Measurements from ENCODE around the gene ZNF385C. TPM values are rescaled to one million over a fixed set of nuclear protein-coding genes. Genes with fewer than 3 reads are reported as not detected.

ZNF385C gene
- total RNA-seq, 2 donors from 2014 or later = 1.4 to 2.1 TPM

GRCh38 chr17:42045719-42046118 is 52.6 kb downstream of the ZNF385C start:
- H3K27me3 Mint-ChIP-seq (ENCODE audit: insufficient read depth) = peaks cover 2% of the 10 kb centered on the region
- H3K9me3 Mint-ChIP-seq = no peaks in the 10 kb centered on the region
- H3K4me1 Mint-ChIP-seq = peaks cover 3% of the 10 kb centered on the region
- no peaks in the 10 kb centered on the region for H3K36me3 Mint-ChIP-seq (ENCODE audit: low read depth)
- H3K9me3 ChIP-seq (ENCODE audit: control insufficient read depth, low read length) = no peaks in the 10 kb centered on the region
- H3K36me3 ChIP-seq (ENCODE audit: control insufficient read depth, insufficient read depth, low read length) = no peaks in the 10 kb centered on the region
- no peak overlapping the region for H3K27ac Mint-ChIP-seq
- no peak overlapping the region for H3K27ac ChIP-seq (ENCODE audit: low read depth, low read length)
- TF ChIP-seq CTCF (conservative IDR thresholded peaks at IDR 0.05) = no peak
- H3K4me1 ChIP-seq (ENCODE audit: control insufficient read depth, insufficient read depth, low read length) = no peaks in the 10 kb centered on the region
- H3K4me3 Mint-ChIP-seq = no peak overlapping the region
- DNase-seq = no peak
- 73 to 90% methylated on average over 1 of the region's 1 CpG for WGBS, 2 experiments (ENCODE audit: insufficient coverage in 1 of 2, insufficient read length in 1 of 2)
- no peak overlapping the region for H3K9ac ChIP-seq (ENCODE audit: extremely low read depth, low read length, poor library complexity, severe bottlenecking)
- no peak overlapping the region for H3K4me3 ChIP-seq (ENCODE audit: low read length)
- no peaks in the 10 kb centered on the region for H3K27me3 ChIP-seq (ENCODE audit: control insufficient read depth, insufficient read depth, low read length, poor library complexity, severe bottlenecking)

- no peaks in the 10 kb centered on the region for H3K27me3 ChIP-seq (ENCODE audit: control insufficient read depth, insufficient read depth, low read length, poor library complexity, severe bottlenecking)
- H3K27ac Mint-ChIP-seq = peak overlapping the region; percentile 30
Measured at GRCh38 chr17:42042598-42043319, 55.5 kb downstream of the ZNF385C start.

GRCh38 chr17:42041619-42042018 is 56.7 kb downstream of the ZNF385C start:
- no peaks in the 10 kb centered on the region for H3K9me3 ChIP-seq (ENCODE audit: control insufficient read depth, low read length)

More at GRCh38 chr17:42042598-42043319, 55.5 kb downstream of the ZNF385C start:
- TF ChIP-seq CTCF (conservative IDR thresholded peaks at IDR 0.05) = no peak
- H3K27me3 Mint-ChIP-seq (ENCODE audit: insufficient read depth) = no peaks in the 10 kb centered on the region
- H3K36me3 ChIP-seq (ENCODE audit: control insufficient read depth, insufficient read depth, low read length) = no peaks in the 10 kb centered on the region
- no peaks in the 10 kb centered on the region for H3K9me3 ChIP-seq (ENCODE audit: control insufficient read depth, low read length)
- H3K9me3 Mint-ChIP-seq = no peaks in the 10 kb centered on the region
- H3K27ac ChIP-seq (ENCODE audit: low read depth, low read length) = no peak overlapping the region
- no peak overlapping the region for H3K4me3 ChIP-seq (ENCODE audit: low read length)
- H3K36me3 Mint-ChIP-seq (ENCODE audit: low read depth) = no peaks in the 10 kb centered on the region
- DNase-seq = peak; percentile 43
- no peak overlapping the region for H3K4me3 Mint-ChIP-seq
- peaks cover 6% of the 10 kb centered on the region for H3K4me1 Mint-ChIP-seq
- 91 to 95% methylated on average over 18 to 20 of the region's 20 CpGs for WGBS, 2 experiments (ENCODE audit: insufficient coverage in 1 of 2, insufficient read length in 1 of 2)
- no peaks in the 10 kb centered on the region for H3K4me1 ChIP-seq (ENCODE audit: control insufficient read depth, insufficient read depth, low read length)
- no peak overlapping the region for H3K9ac ChIP-seq (ENCODE audit: extremely low read depth, low read length, poor library complexity, severe bottlenecking)

More at GRCh38 chr17:42041619-42042018, 56.7 kb downstream of the ZNF385C start:
- no peaks in the 10 kb centered on the region for H3K4me1 ChIP-seq (ENCODE audit: control insufficient read depth, insufficient read depth, low read length)
- no peaks in the 10 kb centered on the region for H3K36me3 ChIP-seq (ENCODE audit: control insufficient read depth, insufficient read depth, low read length)
- Mint-ChIP-seq H3K27ac (no peak overlapping the region), H3K9me3 (no peaks in the 10 kb centered on the region), H3K36me3 (ENCODE audit: low read depth) (no peaks in the 10 kb centered on the region), H3K4me1 (peaks cover 6% of the 10 kb centered on the region), H3K27me3 (ENCODE audit: insufficient read depth) (no peaks in the 10 kb centered on the region), H3K4me3 (no peak overlapping the region)
- no peak overlapping the region for H3K4me3 ChIP-seq (ENCODE audit: low read length)
- DNase-seq = no peak
- TF ChIP-seq CTCF (conservative IDR thresholded peaks at IDR 0.05) = no peak
- H3K9ac ChIP-seq (ENCODE audit: extremely low read depth, low read length, poor library complexity, severe bottlenecking) = no peak overlapping the region
- no peaks in the 10 kb centered on the region for H3K27me3 ChIP-seq (ENCODE audit: control insufficient read depth, insufficient read depth, low read length, poor library complexity, severe bottlenecking)
- H3K27ac ChIP-seq (ENCODE audit: low read depth, low read length) = no peak overlapping the region

All from endodermal cell (in vitro differentiated cells).